HG02840 (cell line): ENCODE results near the gene PARP6.

Source experiments
- ATAC-seq: cut with Tn5 transposase; IDR thresholded peaks from one replicate; pipeline ENCODE4 v1.9.1; 2021; ENCODE audit warnings: mild to moderate bottlenecking, moderate library complexity, moderate number of reproducible peaks; ENCODE audit not compliant: unreplicated experiment, low FRiP score

Gene PARP6

GRCh38 chr15:72272213-72272996, at the start of gene PARP6:
TSS of gene PARP6 (minus strand) at chr15:72272554. CDS start at chr15:72267477, 5,077 bp downstream.
- peak; percentile 97 for ATAC-seq

- no peak for ATAC-seq
Observed at GRCh38 chr15:72319985-72320671, 47.8 kb upstream of the PARP6 start, which contains the start of gene CELF6. TSS of gene CELF6 (minus strand) at chr15:72320157. CDS start at chr15:72319874, 283 bp downstream.

- ATAC-seq, result no peak
Observed at GRCh38 chr15:72319360-72319984, 47.1 kb upstream of the PARP6 start.

GRCh38 chr15:72318408-72318942, 46.1 kb upstream of the PARP6 start:
- ATAC-seq, result no peak

- ATAC-seq, result no peak
Observed at GRCh38 chr15:72315706-72316370, 43.5 kb upstream of the PARP6 start.

- no peak for ATAC-seq
Observed at GRCh38 chr15:72313881-72314280, 41.5 kb upstream of the PARP6 start.

- no peak for ATAC-seq
Observed at GRCh38 chr15:72313448-72313840, 41.1 kb upstream of the PARP6 start.

GRCh38 chr15:72312605-72313447, 40.5 kb upstream of the PARP6 start:
- no peak for ATAC-seq

- ATAC-seq, result no peak
Observed at GRCh38 chr15:72307026-72307425, 34.7 kb upstream of the PARP6 start.

- no peak for ATAC-seq
Observed at GRCh38 chr15:72306211-72306785, 33.9 kb upstream of the PARP6 start.

- no peak for ATAC-seq
Observed at GRCh38 chr15:72304596-72304995, 32.2 kb upstream of the PARP6 start.

- no peak for ATAC-seq
Observed at GRCh38 chr15:72302955-72303354, 30.6 kb upstream of the PARP6 start.

- no peak for ATAC-seq
Observed at GRCh38 chr15:72289597-72290325, 17.4 kb upstream of the PARP6 start.

GRCh38 chr15:72288796-72289596, 16.6 kb upstream of the PARP6 start:
- ATAC-seq, result no peak

GRCh38 chr15:72285927-72286516, 13.7 kb upstream of the PARP6 start:
- ATAC-seq, result no peak

GRCh38 chr15:72285402-72285801, 13.0 kb upstream of the PARP6 start:
- ATAC-seq, result no peak

- ATAC-seq, result no peak
Observed at GRCh38 chr15:72284781-72285180, 12.4 kb upstream of the PARP6 start.
